Gastroesophageal sphincter (tissue), 4 donors: ENCODE measurements around the gene AATK. TPM values are rescaled to one million over a fixed set of nuclear protein-coding genes. Genes with fewer than 3 reads are reported as not detected.

Source experiments
- ATAC-seq: fragments of 150-250 bp; one replicate; pipeline ENCODE4 v1.9.1; 2016; ENCODE audit warnings: mild to moderate bottlenecking, moderate library complexity
- H3K27ac ChIP-seq, 4 donors: fragments of 200-600 bp; sonication (generic) in 3 of 4; 1 replicate in 3 of 4; 2 replicates in 1 of 4; pipeline ENCODE4 v1.5.1; 2016 to 2019
- H3K27me3 ChIP-seq: fragments of 200-600 bp; sonication (generic); one replicate; pipeline ENCODE4 v1.5.1; 2019
- H3K36me3 ChIP-seq, 2 donors: fragments of 200-600 bp; sonication (generic); one replicate each; pipeline ENCODE4 v1.5.1; 2019; ENCODE audit warnings: control low read depth in 1 of 2
- H3K4me1 ChIP-seq, 3 donors: fragments of 200-600 bp; sonication (generic); 1 replicate in 2 of 3; 2 replicates in 1 of 3; pipeline ENCODE4 v1.5.1; 2016 to 2019; ENCODE audit warnings: control low read depth in 2 of 3
- H3K4me3 ChIP-seq, 2 donors: fragments of 200-600 bp; sonication (generic); one replicate each; pipeline ENCODE4 v1.5.1; 2019; ENCODE audit warnings: mild to moderate bottlenecking in 1 of 2, moderate library complexity in 1 of 2
- H3K9me3 ChIP-seq, 3 donors: fragments of 200-600 bp; sonication (generic); one replicate each; pipeline ENCODE4 v1.5.1; 2017 to 2019; ENCODE audit warnings: control low read depth in 2 of 3
- EP300 ChIP-seq: sonication (generic); formaldehyde crosslinking; IDR thresholded peaks from one replicate; pipeline ENCODE4 v1.6.1; 2017; ENCODE audit warnings: antibody characterized with exemption, mild to moderate bottlenecking
- POLR2A ChIP-seq, 2 donors: fragments of 450-650 bp; IDR thresholded peaks; one replicate each; pipeline ENCODE4 v1.6.1; 2017; ENCODE audit warnings: antibody characterized with exemption in 2 of 2, mild to moderate bottlenecking in 2 of 2, moderate library complexity in 1 of 2
- POLR2AphosphoS5 ChIP-seq: sonication (generic); formaldehyde crosslinking; IDR thresholded peaks from one replicate; pipeline ENCODE4 v1.6.1; 2017; ENCODE audit warnings: antibody characterized with exemption
- WGBS, 2 donors: methylation state at CpG; one replicate each; pipeline ENCODE4 v1.1.5; 2018; ENCODE audit warnings: low coverage in 1 of 2; 5-methylcytosine and 5-hydroxymethylcytosine counted together
- total RNA-seq, 4 donors: library from RNA; depleted of rRNA; stranded (reverse); fragments of >200 nt; gene quantifications; one replicate each; pipeline ENCODE4 v1.1.0, GENCODE V29; 2016
- TF ChIP-seq, protein P1 (sequence below), 4 experiments: fragments of 200-600 bp in 2 of 4; fragments of 450-650 bp in 2 of 4; sonication (generic) in 1 of 4; IDR thresholded peaks; one replicate each; pipeline ENCODE4 v1.5.1; 2017 to 2019; ENCODE audit warnings: antibody characterized with exemption in 4 of 4, mild to moderate bottlenecking in 2 of 4, moderate library complexity in 2 of 4

Gene AATK
- total RNA-seq, 4 donors from 2014 or later = 14.5 to 28.0 (median 22.1) TPM

DNA sequence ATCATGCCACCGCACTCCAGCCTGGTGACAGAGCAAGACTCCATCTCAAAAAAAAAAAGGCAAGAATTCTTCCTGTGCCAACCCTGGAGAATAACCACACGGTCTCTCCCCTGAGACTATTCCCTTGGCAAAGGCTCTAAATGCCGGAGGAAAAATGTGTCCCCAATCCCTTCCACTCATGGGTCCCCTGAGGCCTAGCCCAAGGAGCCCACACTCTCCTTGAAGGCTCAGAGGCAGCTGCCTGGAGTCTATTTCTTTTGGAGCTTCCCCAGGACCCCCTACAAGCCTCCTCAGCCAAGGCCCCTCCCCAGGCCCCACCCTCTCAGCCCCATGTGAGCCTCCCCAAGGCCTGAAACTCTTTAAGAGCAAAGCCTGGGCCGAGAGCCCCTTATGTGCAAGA is 40.1 kb upstream of the AATK start:
- no peaks in the 10 kb centered on the region for H3K9me3 ChIP-seq
- no peak overlapping the region for H3K4me3 ChIP-seq
- H3K27ac ChIP-seq = no peak overlapping the region
- no peak for ATAC-seq
- no peaks in the 10 kb centered on the region for H3K4me1 ChIP-seq
- peaks cover 0 to 61% of the 10 kb centered on the region in 2 donors for H3K36me3 ChIP-seq
- WGBS, 2 donors = 50 to 71% methylated on average over 1 to 3 of the region's 4 CpGs
- TF ChIP-seq EP300 = no peak
- H3K27me3 ChIP-seq = no peaks in the 10 kb centered on the region

- Histone ChIP-seq H3K4me3 (no peak overlapping the region), H3K4me1 (no peaks in the 10 kb centered on the region), H3K36me3 (peaks cover 0 to 69% of the 10 kb centered on the region in 2 donors), H3K9me3 (no peaks in the 10 kb centered on the region), H3K27ac (no peak overlapping the region), H3K27me3 (no peaks in the 10 kb centered on the region)
- TF ChIP-seq EP300 = no peak
- no peak for TF ChIP-seq POLR2A (IDR thresholded peaks at IDR 0.05)
- TF ChIP-seq, protein P1, sequence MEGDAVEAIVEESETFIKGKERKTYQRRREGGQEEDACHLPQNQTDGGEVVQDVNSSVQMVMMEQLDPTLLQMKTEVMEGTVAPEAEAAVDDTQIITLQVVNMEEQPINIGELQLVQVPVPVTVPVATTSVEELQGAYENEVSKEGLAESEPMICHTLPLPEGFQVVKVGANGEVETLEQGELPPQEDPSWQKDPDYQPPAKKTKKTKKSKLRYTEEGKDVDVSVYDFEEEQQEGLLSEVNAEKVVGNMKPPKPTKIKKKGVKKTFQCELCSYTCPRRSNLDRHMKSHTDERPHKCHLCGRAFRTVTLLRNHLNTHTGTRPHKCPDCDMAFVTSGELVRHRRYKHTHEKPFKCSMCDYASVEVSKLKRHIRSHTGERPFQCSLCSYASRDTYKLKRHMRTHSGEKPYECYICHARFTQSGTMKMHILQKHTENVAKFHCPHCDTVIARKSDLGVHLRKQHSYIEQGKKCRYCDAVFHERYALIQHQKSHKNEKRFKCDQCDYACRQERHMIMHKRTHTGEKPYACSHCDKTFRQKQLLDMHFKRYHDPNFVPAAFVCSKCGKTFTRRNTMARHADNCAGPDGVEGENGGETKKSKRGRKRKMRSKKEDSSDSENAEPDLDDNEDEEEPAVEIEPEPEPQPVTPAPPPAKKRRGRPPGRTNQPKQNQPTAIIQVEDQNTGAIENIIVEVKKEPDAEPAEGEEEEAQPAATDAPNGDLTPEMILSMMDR (IDR thresholded peaks at IDR 0.05) = no peak
- TF ChIP-seq POLR2AphosphoS5 = no peak
- WGBS, 2 donors = 78% methylated on average over 10 of the region's 10 CpGs; no CpG with 5 or more reads in 1 of the 2 donors
- ATAC-seq = no peak
Measured at GRCh38 chr17:81204578-81204977, 38.6 kb upstream of the AATK start.

GRCh38 chr17:81203136-81203535 is 37.1 kb upstream of the AATK start:
- ATAC-seq = no peak
- no peak overlapping the region for H3K4me3 ChIP-seq
- H3K36me3 ChIP-seq = peaks cover 0 to 76% of the 10 kb centered on the region in 2 donors
- H3K27ac ChIP-seq = no peak overlapping the region
- WGBS, 2 donors = no CpG with 5 or more reads among the region's 20 CpGs
- H3K27me3 ChIP-seq = no peaks in the 10 kb centered on the region
- no peaks in the 10 kb centered on the region for H3K4me1 ChIP-seq
- H3K9me3 ChIP-seq = no peaks in the 10 kb centered on the region
- TF ChIP-seq EP300 = no peak
- no peak for TF ChIP-seq POLR2AphosphoS5
- no peak for TF ChIP-seq POLR2A (IDR thresholded peaks at IDR 0.05)
- TF ChIP-seq, protein P1 (IDR thresholded peaks at IDR 0.05) = no peak

- peaks cover 0 to 82% of the 10 kb centered on the region in 2 donors for H3K36me3 ChIP-seq
- 100% methylated on average over 2 of the region's 10 CpGs; no CpG with 5 or more reads in 1 of the 2 donors for WGBS, 2 donors
Measured at GRCh38 chr17:81202318-81202717, 36.3 kb upstream of the AATK start.

GRCh38 chr17:81200695-81201580 is 34.9 kb upstream of the AATK start:
- H3K27me3 ChIP-seq = no peaks in the 10 kb centered on the region
- ATAC-seq = peak; percentile 52
- WGBS, 2 donors = 6 to 55% methylated on average over 3 to 9 of the region's 27 CpGs

More at GRCh38 chr17:81202318-81202717, 36.3 kb upstream of the AATK start:
- no peak overlapping the region for H3K27ac ChIP-seq
- TF ChIP-seq EP300 = no peak
- TF ChIP-seq, protein P1 (IDR thresholded peaks at IDR 0.05) = no peak
- no peak for TF ChIP-seq POLR2AphosphoS5
- TF ChIP-seq POLR2A (IDR thresholded peaks at IDR 0.05) = no peak
- H3K9me3 ChIP-seq = no peaks in the 10 kb centered on the region
- no peak overlapping the region for H3K4me3 ChIP-seq
- ATAC-seq = no peak
- H3K27me3 ChIP-seq = no peaks in the 10 kb centered on the region
- H3K4me1 ChIP-seq = peaks cover 0 to 3% (median 0%) of the 10 kb centered on the region in 3 donors

More at GRCh38 chr17:81200695-81201580, 34.9 kb upstream of the AATK start:
- Histone ChIP-seq H3K36me3 (peaks cover 0 to 83% of the 10 kb centered on the region in 2 donors), H3K9me3 (no peaks in the 10 kb centered on the region), H3K4me1 (peaks cover 0 to 4% (median 0%) of the 10 kb centered on the region in 3 donors), H3K4me3 (no peak overlapping the region), H3K27ac (no peak overlapping the region)
- TF ChIP-seq POLR2AphosphoS5 = no peak
- TF ChIP-seq, protein P1 (IDR thresholded peaks at IDR 0.05) = peak in 3 of 4 experiments; percentile 47 to 61 (median 59)
